Keratinocyte (primary cell): ENCODE results near the gene ANKRD55. TPM values are rescaled to one million over a fixed set of nuclear protein-coding genes. Genes with fewer than 3 reads are reported as not detected.

Source experiments
- DNase-seq: peaks from one replicate; pipeline ENCODE4 v3.0.0-alpha.2; 2011; ENCODE audit warnings: low read depth, missing footprints, low spot score
- FAIRE-seq: peaks from 2 replicates; lab custom pipeline; 2011; peaks lifted over from hg19 to GRCh38; lab: Jason Lieb, UNC
- H2AFZ ChIP-seq: 2 replicates; pipeline ENCODE4 v1.6.0; 2012; ENCODE audit warnings: low read length, control low read depth, inconsistent platforms; ENCODE audit not compliant: control insufficient read depth
- H3K27ac ChIP-seq: 2 replicates; pipeline ENCODE4 v1.5.1; 2011; ENCODE audit warnings: low read length; ENCODE audit not compliant: control insufficient read depth, insufficient read depth
- H3K27me3 ChIP-seq: 3 replicates; pipeline ENCODE4 v1.6.0; 2011; ENCODE audit warnings: low read length; ENCODE audit not compliant: control insufficient read depth, insufficient read depth; ENCODE audit errors: extremely low read depth
- H3K36me3 ChIP-seq, 2 experiments: 2 replicates in 1 of 2; 3 replicates in 1 of 2; pipeline ENCODE4 v1.5.1; 2011; ENCODE audit warnings: low read length in 2 of 2, mild to moderate bottlenecking in 1 of 2; ENCODE audit not compliant: control insufficient read depth in 2 of 2, insufficient read depth in 2 of 2; ENCODE audit errors: extremely low read depth in 1 of 2
- H3K4me1 ChIP-seq: 3 replicates; pipeline ENCODE4 v1.5.1; 2011; ENCODE audit warnings: low read length; ENCODE audit not compliant: control insufficient read depth, insufficient read depth; ENCODE audit errors: extremely low read depth
- H3K4me2 ChIP-seq: 3 replicates; pipeline ENCODE4 v1.6.0; 2011; ENCODE audit warnings: low read depth, low read length; ENCODE audit not compliant: control insufficient read depth, insufficient read depth; ENCODE audit errors: extremely low read depth
- H3K4me3 ChIP-seq, 3 experiments: fragments of 200-600 bp in 1 of 3; sonication (generic) in 1 of 3; 2 replicates in 2 of 3; 3 replicates in 1 of 3; pipeline ENCODE4 v1.5.1; 2011 to 2016; ENCODE audit warnings: low read length in 3 of 3, mild to moderate bottlenecking in 3 of 3, control low read depth in 2 of 3, inconsistent platforms in 1 of 3, low read depth in 1 of 3, mixed read lengths in 1 of 3, mixed run types in 1 of 3, moderate library complexity in 1 of 3; ENCODE audit not compliant: control insufficient read depth in 2 of 3, insufficient read depth in 2 of 3; ENCODE audit errors: extremely low read depth in 1 of 3
- H3K79me2 ChIP-seq: 2 replicates; pipeline ENCODE4 v1.6.0; 2012; ENCODE audit warnings: low read length; ENCODE audit not compliant: control insufficient read depth, insufficient read depth
- H3K9ac ChIP-seq: 3 replicates; pipeline ENCODE4 v1.6.0; 2011; ENCODE audit warnings: low read length; ENCODE audit not compliant: control insufficient read depth, insufficient read depth; ENCODE audit errors: extremely low read depth
- H3K9me1 ChIP-seq: 3 replicates; pipeline ENCODE4 v1.6.0; 2011; ENCODE audit warnings: low read length; ENCODE audit not compliant: control insufficient read depth, insufficient read depth; ENCODE audit errors: extremely low read depth
- H3K9me3 ChIP-seq: 2 replicates; pipeline ENCODE4 v1.5.1; 2012; ENCODE audit warnings: low read depth, low read length; ENCODE audit not compliant: control insufficient read depth
- H4K20me1 ChIP-seq: 3 replicates; pipeline ENCODE4 v1.6.0; 2011; ENCODE audit warnings: low read length; ENCODE audit not compliant: control insufficient read depth, insufficient read depth; ENCODE audit errors: extremely low read depth
- EZH2 ChIP-seq: IDR thresholded peaks from one replicate; pipeline ENCODE4 v1.6.1; 2012; ENCODE audit warnings: inconsistent platforms, mild to moderate bottlenecking, low read length, moderate library complexity
- dilution Hi-C: fragments of 300-500 bp; cut with MboI; formaldehyde crosslinking; loops from one replicate; pipeline ENCODE4 v1.7.0; 2020; ENCODE audit warnings: low sequenced_read_pairs; ENCODE audit not compliant: extremely low pct_ligation_motif_present
- polyA plus RNA-seq, 5 experiments: library from polyadenylated mRNA; depleted of rRNA in 3 of 5; stranded (reverse) in 3 of 5; stranded (forward) in 1 of 5; unstranded in 1 of 5; fragments of >200 nt; gene quantifications; 1 replicate in 1 of 5; 2 replicates in 3 of 5; 3 replicates in 1 of 5; pipeline versions ENCODE4 v1.2.1 to v1.2.3, GENCODE V29; 2011 to 2012; ENCODE audit warnings: missing spikeins in 2 of 5, low read depth in 1 of 5, low replicate concordance in 1 of 5
- TF ChIP-seq, protein P1 (sequence below), 3 experiments: IDR thresholded peaks in 1 of 3; conservative IDR thresholded peaks in 1 of 3; optimal IDR thresholded peaks in 1 of 3; 2 replicates in 2 of 3; 3 replicates in 1 of 3; pipeline versions ENCODE3 to v1.5.1; 2011; ENCODE audit warnings: low read length in 3 of 3, mild to moderate bottlenecking in 3 of 3, moderate library complexity in 2 of 3, control low read depth in 1 of 3, inconsistent platforms in 1 of 3; ENCODE audit not compliant: insufficient read depth in 2 of 3; ENCODE audit errors: extremely low read depth in 1 of 3

The ANKRD55 gene
- polyA plus RNA-seq, 1 donor (not counting 4 experiments of a cell fraction or from before 2014, with no cell fraction given), result not detected

DNA sequence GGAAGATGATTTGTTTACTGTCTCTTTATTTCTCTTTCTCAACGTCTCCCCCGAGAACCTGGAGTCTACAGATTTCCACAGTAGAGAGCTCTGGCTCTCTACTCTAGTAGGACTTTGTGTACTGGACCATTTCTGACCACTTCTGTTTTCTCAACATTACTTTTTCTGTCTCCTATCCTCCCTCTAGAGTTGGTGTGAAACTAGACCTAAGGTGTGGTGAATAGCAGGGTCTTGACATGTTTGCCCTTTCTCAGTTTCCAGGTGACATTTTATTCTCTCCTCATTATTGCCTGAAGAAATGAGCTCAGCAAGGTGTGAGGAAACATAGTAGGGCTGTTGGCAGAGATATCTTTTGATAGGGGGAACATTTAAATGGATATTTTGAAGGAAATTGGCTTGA is 176.3 kb downstream of the ANKRD55 start:
- Histone ChIP-seq H3K4me2 (no peak overlapping the region), H3K9me3 (peaks cover 2% of the 10 kb centered on the region), H4K20me1 (no peaks in the 10 kb centered on the region), H3K9ac (no peak overlapping the region), H3K27ac (no peak overlapping the region), H3K9me1 (no peaks in the 10 kb centered on the region), H3K4me1 (no peaks in the 10 kb centered on the region), H3K36me3 (no peaks in the 10 kb centered on the region), H3K27me3 (peaks cover 36% of the 10 kb centered on the region), H3K79me2 (no peaks in the 10 kb centered on the region), H2AFZ (no peak overlapping the region), H3K4me3 (no peak overlapping the region)
- DNase-seq (no peak), FAIRE-seq (no peak)
- no peak for TF ChIP-seq EZH2
- TF ChIP-seq, protein P1, sequence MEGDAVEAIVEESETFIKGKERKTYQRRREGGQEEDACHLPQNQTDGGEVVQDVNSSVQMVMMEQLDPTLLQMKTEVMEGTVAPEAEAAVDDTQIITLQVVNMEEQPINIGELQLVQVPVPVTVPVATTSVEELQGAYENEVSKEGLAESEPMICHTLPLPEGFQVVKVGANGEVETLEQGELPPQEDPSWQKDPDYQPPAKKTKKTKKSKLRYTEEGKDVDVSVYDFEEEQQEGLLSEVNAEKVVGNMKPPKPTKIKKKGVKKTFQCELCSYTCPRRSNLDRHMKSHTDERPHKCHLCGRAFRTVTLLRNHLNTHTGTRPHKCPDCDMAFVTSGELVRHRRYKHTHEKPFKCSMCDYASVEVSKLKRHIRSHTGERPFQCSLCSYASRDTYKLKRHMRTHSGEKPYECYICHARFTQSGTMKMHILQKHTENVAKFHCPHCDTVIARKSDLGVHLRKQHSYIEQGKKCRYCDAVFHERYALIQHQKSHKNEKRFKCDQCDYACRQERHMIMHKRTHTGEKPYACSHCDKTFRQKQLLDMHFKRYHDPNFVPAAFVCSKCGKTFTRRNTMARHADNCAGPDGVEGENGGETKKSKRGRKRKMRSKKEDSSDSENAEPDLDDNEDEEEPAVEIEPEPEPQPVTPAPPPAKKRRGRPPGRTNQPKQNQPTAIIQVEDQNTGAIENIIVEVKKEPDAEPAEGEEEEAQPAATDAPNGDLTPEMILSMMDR (optimal IDR thresholded peaks at IDR 0.05 in 1 of 3, IDR thresholded peaks at IDR 0.05 in 1 of 3, conservative IDR thresholded peaks at IDR 0.05 in 1 of 3; ENCODE audit: extremely low read depth in 1 of 3, insufficient read depth in 2 of 3, low read length in 3 of 3), result no peak
- dilution Hi-C loops, result no loop called here

DNA sequence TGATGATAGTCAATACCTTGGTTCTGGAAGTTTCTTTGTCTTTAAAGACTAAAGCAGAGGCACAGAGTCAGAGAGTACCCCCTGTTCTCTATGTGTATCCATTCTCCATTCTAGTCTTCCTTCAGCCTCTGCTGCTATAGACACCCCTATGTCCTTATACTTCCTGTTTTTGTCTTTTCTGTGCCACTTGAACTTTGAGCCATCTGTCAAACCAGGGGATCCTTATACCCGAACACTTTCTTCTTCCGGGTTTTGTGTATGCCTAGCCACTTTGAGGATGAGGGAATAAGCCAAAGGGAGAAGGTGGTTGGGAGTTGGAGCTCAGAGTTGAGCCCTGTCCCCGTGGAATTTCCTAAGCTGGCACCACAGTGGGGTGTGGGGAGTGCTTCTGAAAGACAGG is 177.3 kb downstream of the ANKRD55 start:
- Histone ChIP-seq H3K9me3 (peaks cover 2% of the 10 kb centered on the region), H3K9me1 (no peaks in the 10 kb centered on the region), H3K79me2 (no peaks in the 10 kb centered on the region), H3K9ac (no peak overlapping the region), H3K4me3 (no peak overlapping the region), H3K27me3 (peaks cover 29% of the 10 kb centered on the region), H3K36me3 (no peaks in the 10 kb centered on the region), H3K4me1 (no peaks in the 10 kb centered on the region), H3K4me2 (no peak overlapping the region), H2AFZ (no peak overlapping the region), H3K27ac (no peak overlapping the region), H4K20me1 (no peaks in the 10 kb centered on the region)
- no peak for DNase-seq
- TF ChIP-seq, protein P1 (optimal IDR thresholded peaks at IDR 0.05 in 1 of 3, IDR thresholded peaks at IDR 0.05 in 1 of 3, conservative IDR thresholded peaks at IDR 0.05 in 1 of 3; ENCODE audit: extremely low read depth in 1 of 3, insufficient read depth in 2 of 3, low read length in 3 of 3), result no peak
- TF ChIP-seq EZH2, result no peak
- dilution Hi-C loops, result no loop called here
- no peak for FAIRE-seq
